ENCODE data around the gene MIER1.

DNA sequence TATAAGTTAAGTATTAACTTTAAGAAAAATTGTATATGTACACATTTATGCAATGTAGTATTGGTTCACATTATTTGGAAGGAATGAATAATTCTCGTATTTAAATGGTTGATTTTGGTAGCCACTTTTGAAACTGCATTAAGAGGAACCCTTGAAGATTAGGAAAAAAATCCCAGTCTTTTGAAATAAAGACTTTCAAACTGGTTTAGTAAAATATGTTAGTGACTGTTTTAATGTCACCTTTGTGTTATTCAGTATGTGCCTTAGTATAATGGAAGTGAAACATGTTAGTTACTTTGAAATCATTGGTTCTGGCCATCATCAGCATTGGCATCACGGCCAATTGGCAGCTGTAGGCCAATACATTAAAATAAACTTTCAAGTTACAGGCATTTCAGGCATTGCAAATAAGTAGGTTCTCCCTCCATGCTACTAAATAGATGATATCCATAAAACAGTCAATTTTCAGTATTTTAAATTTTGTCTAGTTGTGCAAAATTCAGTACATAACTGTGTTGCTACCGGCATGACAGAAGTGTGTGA lies 4.4 kb downstream of the MIER1 start:
- TF ChIP-seq, protein P1, sequence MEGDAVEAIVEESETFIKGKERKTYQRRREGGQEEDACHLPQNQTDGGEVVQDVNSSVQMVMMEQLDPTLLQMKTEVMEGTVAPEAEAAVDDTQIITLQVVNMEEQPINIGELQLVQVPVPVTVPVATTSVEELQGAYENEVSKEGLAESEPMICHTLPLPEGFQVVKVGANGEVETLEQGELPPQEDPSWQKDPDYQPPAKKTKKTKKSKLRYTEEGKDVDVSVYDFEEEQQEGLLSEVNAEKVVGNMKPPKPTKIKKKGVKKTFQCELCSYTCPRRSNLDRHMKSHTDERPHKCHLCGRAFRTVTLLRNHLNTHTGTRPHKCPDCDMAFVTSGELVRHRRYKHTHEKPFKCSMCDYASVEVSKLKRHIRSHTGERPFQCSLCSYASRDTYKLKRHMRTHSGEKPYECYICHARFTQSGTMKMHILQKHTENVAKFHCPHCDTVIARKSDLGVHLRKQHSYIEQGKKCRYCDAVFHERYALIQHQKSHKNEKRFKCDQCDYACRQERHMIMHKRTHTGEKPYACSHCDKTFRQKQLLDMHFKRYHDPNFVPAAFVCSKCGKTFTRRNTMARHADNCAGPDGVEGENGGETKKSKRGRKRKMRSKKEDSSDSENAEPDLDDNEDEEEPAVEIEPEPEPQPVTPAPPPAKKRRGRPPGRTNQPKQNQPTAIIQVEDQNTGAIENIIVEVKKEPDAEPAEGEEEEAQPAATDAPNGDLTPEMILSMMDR (IDR thresholded peaks at IDR 0.05; ENCODE audit: insufficient read depth, low read length, poor library complexity, severe bottlenecking), result no peak
- no peak for TF ChIP-seq EZH2phosphoT487 (conservative IDR thresholded peaks at IDR 0.05; ENCODE audit: low read length)

Data from SU-DHL-6 (cell line).